ENCODE results near the gene TDP2.

TDP2 gene

DNA sequence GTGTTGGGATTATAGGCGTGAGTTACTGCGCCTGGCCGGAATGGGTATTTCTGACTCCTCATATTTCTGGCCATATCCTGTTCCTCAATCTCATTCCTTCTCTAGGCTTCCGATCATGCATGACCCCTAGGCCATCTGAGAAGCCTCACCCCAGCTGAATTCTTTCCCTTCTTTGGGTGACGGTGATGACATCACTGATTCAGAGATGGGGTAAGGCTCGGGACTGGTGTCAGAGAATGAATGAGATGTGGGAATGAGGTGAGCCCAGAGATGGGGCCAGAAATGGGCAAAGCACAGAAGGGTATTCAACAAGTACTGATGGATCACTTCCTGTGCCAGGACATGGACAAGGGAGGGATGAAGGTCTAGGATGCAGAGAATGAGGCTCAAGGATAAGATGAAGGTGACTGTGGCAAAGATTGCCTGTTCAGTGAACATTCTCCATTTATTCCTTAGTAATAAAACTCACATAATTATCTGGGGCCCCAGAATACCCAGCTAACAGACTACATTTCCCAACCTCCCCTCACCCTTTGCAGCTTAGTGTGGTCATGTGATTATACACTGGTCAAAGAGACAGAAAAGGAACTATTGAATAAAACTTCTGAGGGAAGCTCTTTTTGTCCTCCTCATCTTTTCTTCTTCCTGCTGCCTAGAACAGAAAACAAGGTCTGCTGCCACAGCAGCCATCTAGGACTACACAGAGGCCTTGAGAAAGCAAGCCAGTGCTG lies 60.3 kb downstream of the TDP2 start:
- no peak for DNase-seq (ENCODE audit: insufficient read length, low spot score)
- no peak for FAIRE-seq

GRCh38 chr6:24603241-24603640 lies 63.5 kb downstream of the TDP2 start:
- DNase-seq (ENCODE audit: insufficient read length, low spot score) (no peak), FAIRE-seq (no peak)

- no peak for FAIRE-seq
- no peak for DNase-seq (ENCODE audit: insufficient read length, low spot score)
Measured at GRCh38 chr6:24600903-24601302, 65.8 kb downstream of the TDP2 start.
